ENCODE results near the gene TCHP. TPM values are rescaled to one million over a fixed set of nuclear protein-coding genes. Genes with fewer than 3 reads are reported as not detected.

TCHP gene
- total RNA-seq, 1 experiment from 2014 or later, result 13.3 TPM

GRCh38 chr12:109953656-109954055 lies 53.6 kb downstream of the TCHP start:
- Mint-ChIP-seq H3K27me3 (ENCODE audit: low read depth) (no peaks in the 10 kb centered on the region), H3K4me3 (no peak overlapping the region), H3K27ac (no peak overlapping the region), H3K36me3 (ENCODE audit: insufficient read depth in 1 of 3, low read depth in 3 of 3) (peaks cover 12 to 50% (median 39%) of the 10 kb centered on the region in 3 experiments; a peak in 6 of 7 replicates), H3K9me3 (no peaks in the 10 kb centered on the region), H3K4me1 (peaks cover 11 to 12% of the 10 kb centered on the region in 2 experiments)
- Histone ChIP-seq H4K5ac (ENCODE audit: insufficient read length, low read depth, low read length) (no peak overlapping the region), H2BK20ac (ENCODE audit: low read depth, low read length, poor library complexity, severe bottlenecking) (no peak overlapping the region), H2BK5ac (ENCODE audit: insufficient read length, low read length) (no peak overlapping the region), H3K9ac (ENCODE audit: extremely low read depth, insufficient read length, low read length) (no peak overlapping the region), H2AFZ (ENCODE audit: low read length) (no peak overlapping the region), H3K56ac (ENCODE audit: insufficient read length, low read depth, low read length) (no peak overlapping the region), H2AK5ac (ENCODE audit: insufficient read length, low read length) (no peak overlapping the region), H4K20me1 (ENCODE audit: control insufficient read depth, insufficient read depth, insufficient read length) (peaks cover 4% of the 10 kb centered on the region), H3K9me3 (ENCODE audit: control insufficient read depth, low read depth, low read length) (no peaks in the 10 kb centered on the region), H2BK12ac (ENCODE audit: insufficient read length, low read depth, low read length) (no peak overlapping the region), H4K91ac (ENCODE audit: insufficient read length, low read depth, low read length) (no peak overlapping the region), H3K14ac (ENCODE audit: insufficient read depth, low read length) (no peak overlapping the region), H3K79me1 (ENCODE audit: insufficient read depth, low read depth, low read length, poor library complexity, severe bottlenecking) (no peaks in the 10 kb centered on the region), H3K27ac (ENCODE audit: insufficient read length, low read depth, low read length) (no peak overlapping the region), H3K23me2 (ENCODE audit: insufficient read length, low read depth, low read length, poor library complexity, severe bottlenecking) (no peaks in the 10 kb centered on the region), H3K27me3 (ENCODE audit: insufficient read depth, low read length) (no peaks in the 10 kb centered on the region), H4K8ac (replicated peaks; ENCODE audit: insufficient read length, low read depth, low read length) (no peak overlapping the region), H3K4me1 (ENCODE audit: insufficient read depth, low read length) (no peaks in the 10 kb centered on the region), H3K4ac (ENCODE audit: low read depth, low read length) (no peak overlapping the region), H2BK15ac (ENCODE audit: low read depth, low read length) (no peak overlapping the region), H3K18ac (ENCODE audit: insufficient read length, low read depth, low read length) (no peak overlapping the region), H2BK120ac (ENCODE audit: low read depth, low read length, poor library complexity, severe bottlenecking) (no peak overlapping the region), H3K79me2 (ENCODE audit: insufficient read depth, low read length) (no peaks in the 10 kb centered on the region), H3K23ac (ENCODE audit: insufficient read length, low read depth, low read length) (no peak overlapping the region), H3K4me2 (ENCODE audit: insufficient read depth, insufficient read length, low read length) (no peak overlapping the region), H3T11ph (ENCODE audit: low read length) (no peak overlapping the region)
- no peak for DNase-seq
- TF ChIP-seq CTCF (conservative IDR thresholded peaks at IDR 0.05), result no peak
- WGBS (ENCODE audit: extremely low coverage, insufficient read length, low lambda C conversion rate), result no CpG with 5 or more reads among the region's 5 CpGs

Data from H9 (cell line).